ENCODE measurements around the gene IFITM5. TPM values are rescaled to one million over a fixed set of nuclear protein-coding genes. Genes with fewer than 3 reads are reported as not detected.

The IFITM5 gene
- total and polyA plus RNA-seq, 2 experiments from 2014 or later, result not detected

DNA sequence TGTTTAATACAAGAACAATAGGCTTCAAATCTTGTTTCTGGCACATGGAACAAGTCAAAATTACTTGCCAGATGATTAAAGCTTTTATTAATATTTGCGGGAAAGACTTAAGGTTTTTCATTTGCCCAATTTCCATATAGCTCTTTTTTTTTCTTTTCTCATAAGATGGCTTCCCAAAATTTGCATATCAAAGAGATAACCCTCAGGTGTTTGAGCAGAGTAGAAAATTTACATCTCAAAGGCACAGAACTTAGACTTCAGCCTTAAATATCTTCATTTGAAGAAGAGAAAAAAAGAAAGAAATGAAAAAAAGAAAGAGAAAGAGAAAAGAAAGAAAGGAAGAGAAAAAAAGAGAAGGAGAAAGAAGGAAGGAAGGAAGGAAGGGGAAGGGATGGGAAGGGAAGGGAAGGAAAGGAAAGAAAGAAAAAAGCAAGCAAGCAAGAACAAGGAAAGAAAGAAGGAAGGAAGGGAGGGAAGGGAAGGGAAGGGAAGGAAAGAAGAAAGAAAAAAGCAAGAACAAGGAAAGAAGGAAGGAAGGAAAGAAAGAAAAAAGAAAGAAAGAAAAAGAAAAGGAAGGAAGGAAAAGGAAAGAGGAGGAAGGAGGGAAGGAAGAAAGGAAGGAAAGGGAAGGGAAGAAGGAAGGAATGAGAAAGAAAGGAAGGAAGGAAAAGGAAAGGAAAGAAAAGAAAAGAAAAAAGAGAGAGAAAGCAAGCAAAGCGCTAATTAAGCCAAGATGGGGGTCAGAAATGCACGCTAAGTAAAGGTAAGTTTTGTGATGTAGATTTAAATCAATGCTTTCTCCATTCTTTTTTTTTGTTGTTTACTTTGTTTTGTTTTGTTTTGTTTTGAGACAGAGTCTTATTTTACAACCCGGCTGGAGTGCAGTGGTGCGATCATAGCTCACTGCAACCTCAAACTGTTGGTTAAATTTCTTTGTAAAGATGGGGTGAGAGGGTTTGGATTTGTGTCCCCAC, 41.5 kb upstream of the IFITM5 start:
- TF ChIP-seq EZH2phosphoT487 (IDR thresholded peaks at IDR 0.05; ENCODE audit: low read depth, severe bottlenecking, unreplicated experiment) (no peak), EZH2 (IDR thresholded peaks at IDR 0.05; ENCODE audit: borderline replicate concordance) (no peak), CTCF (IDR thresholded peaks at IDR 0.05; ENCODE audit: poor library complexity) (no peak)
- WGBS (ENCODE audit: low lambda C conversion rate, missing lambda C conversion rate), result 54% methylated on average over 5 of the region's 5 CpGs
- Histone ChIP-seq H3K9me3 (ENCODE audit: low read depth) (no peaks in the 10 kb centered on the region), H2AFZ (no peak overlapping the region), H3K36me3 (replicated peaks; ENCODE audit: insufficient read depth, low read depth) (no peaks in the 10 kb centered on the region), H3K4me2 (no peak overlapping the region), H3K27ac (no peak overlapping the region), H3K4me3 (no peak overlapping the region), H3K79me2 (no peaks in the 10 kb centered on the region), H4K20me1 (ENCODE audit: insufficient read depth, poor library complexity, severe bottlenecking) (no peaks in the 10 kb centered on the region), H3K27me3 (no peaks in the 10 kb centered on the region), H3K4me1 (ENCODE audit: insufficient read depth) (peaks cover 13% of the 10 kb centered on the region), H3K9me2 (replicated peaks; ENCODE audit: insufficient read depth) (no peaks in the 10 kb centered on the region)
- no peak for DNase-seq (ENCODE audit: low spot score)

GRCh38 chr11:339963-340362, 40.6 kb upstream of the IFITM5 start:
- no peak for DNase-seq (ENCODE audit: low spot score)
- Histone ChIP-seq H3K27me3 (no peaks in the 10 kb centered on the region), H3K9me2 (replicated peaks; ENCODE audit: insufficient read depth) (no peaks in the 10 kb centered on the region), H3K4me1 (ENCODE audit: insufficient read depth) (peaks cover 20% of the 10 kb centered on the region), H3K4me3 (no peak overlapping the region), H3K27ac (no peak overlapping the region), H3K4me2 (no peak overlapping the region), H4K20me1 (ENCODE audit: insufficient read depth, poor library complexity, severe bottlenecking) (no peaks in the 10 kb centered on the region), H3K9me3 (ENCODE audit: low read depth) (no peaks in the 10 kb centered on the region), H3K36me3 (replicated peaks; ENCODE audit: insufficient read depth, low read depth) (no peaks in the 10 kb centered on the region), H3K79me2 (no peaks in the 10 kb centered on the region), H2AFZ (no peak overlapping the region)
- TF ChIP-seq CTCF (IDR thresholded peaks at IDR 0.05; ENCODE audit: poor library complexity) (no peak), EZH2phosphoT487 (IDR thresholded peaks at IDR 0.05; ENCODE audit: low read depth, severe bottlenecking, unreplicated experiment) (no peak), EZH2 (IDR thresholded peaks at IDR 0.05; ENCODE audit: borderline replicate concordance) (no peak)
- WGBS (ENCODE audit: low lambda C conversion rate, missing lambda C conversion rate), result 91% methylated on average over 2 of the region's 2 CpGs

DNA sequence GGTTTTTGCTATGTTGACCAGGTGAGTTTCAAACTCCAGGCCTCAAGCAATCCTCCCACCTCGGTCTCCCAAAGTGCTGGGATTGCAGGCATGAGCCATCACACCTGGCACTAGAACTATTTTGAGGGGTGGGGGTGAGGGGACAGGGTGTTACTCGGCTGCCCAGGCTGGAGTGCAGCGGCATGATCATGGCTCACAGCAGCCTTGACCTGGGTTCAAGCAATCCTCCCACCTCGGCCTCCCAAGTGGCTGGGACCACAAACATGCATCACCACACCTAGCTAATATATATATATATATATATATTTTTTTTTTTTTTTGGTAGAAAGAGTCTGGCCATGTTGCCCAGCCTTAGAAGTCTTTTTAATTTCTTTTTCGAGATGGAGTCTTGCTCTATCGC, 38.4 kb upstream of the IFITM5 start:
- H2AFZ ChIP-seq, result no peak overlapping the region
- 99% methylated on average over 6 of the region's 6 CpGs for WGBS (ENCODE audit: low lambda C conversion rate, missing lambda C conversion rate)
- no peaks in the 10 kb centered on the region for H3K36me3 ChIP-seq (replicated peaks; ENCODE audit: insufficient read depth, low read depth)
- no peak overlapping the region for H3K27ac ChIP-seq
- no peaks in the 10 kb centered on the region for H3K9me2 ChIP-seq (replicated peaks; ENCODE audit: insufficient read depth)
- no peaks in the 10 kb centered on the region for H3K9me3 ChIP-seq (ENCODE audit: low read depth)
- no peak for DNase-seq (ENCODE audit: low spot score)
- H3K4me3 ChIP-seq, result no peak overlapping the region
- no peak overlapping the region for H3K4me2 ChIP-seq
- H3K4me1 ChIP-seq (ENCODE audit: insufficient read depth), result peaks cover 37% of the 10 kb centered on the region
- no peaks in the 10 kb centered on the region for H3K27me3 ChIP-seq
- TF ChIP-seq EZH2 (IDR thresholded peaks at IDR 0.05; ENCODE audit: borderline replicate concordance) (no peak), CTCF (IDR thresholded peaks at IDR 0.05; ENCODE audit: poor library complexity) (no peak), EZH2phosphoT487 (IDR thresholded peaks at IDR 0.05; ENCODE audit: low read depth, severe bottlenecking, unreplicated experiment) (no peak)
- no peaks in the 10 kb centered on the region for H3K79me2 ChIP-seq
- no peaks in the 10 kb centered on the region for H4K20me1 ChIP-seq (ENCODE audit: insufficient read depth, poor library complexity, severe bottlenecking)
